Ectodermal cell (in vitro differentiated cells): Measurements from ENCODE around the gene INTS11.

Experiments
- H3K27ac ChIP-seq: 2 replicates; pipeline ENCODE4 v1.7.0; 2013; ENCODE audit warnings: mild to moderate bottlenecking, low read depth, low read length; ENCODE audit not compliant: insufficient read depth, poor library complexity, severe bottlenecking
- H3K27me3 ChIP-seq: 2 replicates; pipeline ENCODE4 v1.7.0; 2013; ENCODE audit warnings: mild to moderate bottlenecking, low read length; ENCODE audit not compliant: insufficient read depth, control insufficient read depth, poor library complexity, severe bottlenecking
- H3K36me3 ChIP-seq: one replicate; pipeline ENCODE4 v1.7.0; 2013; ENCODE audit warnings: low read length; ENCODE audit not compliant: control insufficient read depth, insufficient read depth
- H3K4me1 ChIP-seq: one replicate; pipeline ENCODE4 v1.7.0; 2013; ENCODE audit warnings: low read length; ENCODE audit not compliant: control insufficient read depth, insufficient read depth
- H3K4me3 ChIP-seq: 2 replicates; pipeline ENCODE4 v1.7.0; 2013; ENCODE audit warnings: low read depth, low read length, control low read depth; ENCODE audit not compliant: insufficient read depth
- H3K9me3 ChIP-seq: 2 replicates; pipeline ENCODE4 v1.7.0; 2013; ENCODE audit warnings: mild to moderate bottlenecking, low read length, moderate library complexity; ENCODE audit not compliant: control insufficient read depth
- WGBS, 2 experiments: methylation state at CpG; one replicate each; pipeline ENCODE4 v1.1.7; 2013; ENCODE audit warnings: missing lambda C conversion rate in 2 of 2; 5-methylcytosine and 5-hydroxymethylcytosine counted together

The INTS11 gene

DNA sequence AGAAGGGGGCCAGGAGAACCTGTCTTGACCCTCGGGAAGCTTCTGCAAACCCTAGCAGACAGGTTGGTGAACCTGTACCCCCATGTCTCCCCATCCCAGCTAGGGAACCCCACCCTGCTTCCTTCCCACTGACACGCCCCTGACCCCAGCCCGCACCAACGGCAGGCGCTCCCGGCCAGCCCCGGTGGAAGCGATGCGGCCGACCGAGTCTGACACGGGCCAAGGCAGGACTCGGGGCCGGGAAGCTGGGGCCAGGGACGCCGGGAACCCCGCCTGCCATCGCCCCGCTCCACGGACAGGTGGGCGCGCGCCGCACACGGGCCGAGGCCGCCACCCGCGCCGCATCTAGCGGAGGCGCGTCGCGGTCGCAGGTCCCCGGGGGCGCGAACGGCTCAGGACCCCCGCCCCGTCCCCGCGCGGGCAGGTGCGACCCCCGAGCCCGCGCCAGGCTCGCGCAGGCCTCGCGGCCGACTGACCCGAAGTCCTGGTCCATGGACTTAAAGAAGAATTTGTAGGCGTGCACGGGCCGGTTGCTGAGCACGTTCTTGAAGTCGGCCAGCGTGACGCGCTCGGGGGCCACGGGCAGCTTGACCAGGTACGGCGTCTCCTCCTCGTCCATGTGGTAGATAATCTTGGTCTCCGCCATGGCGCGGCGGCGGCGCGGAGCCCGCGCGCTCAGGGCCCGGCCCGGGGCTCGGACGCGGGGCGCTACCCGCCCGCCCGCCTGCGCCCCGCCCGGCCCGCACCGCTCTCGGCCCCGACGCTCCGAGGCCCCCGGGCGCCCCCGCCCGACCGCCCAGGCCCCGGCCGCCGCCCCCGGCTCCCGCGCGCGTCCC, 24.2 kb upstream of the INTS11 start:
- Histone ChIP-seq H3K36me3 (no peaks in the 10 kb centered on the region), H3K9me3 (no peaks in the 10 kb centered on the region), H3K4me3 (peak overlapping the region; percentile 68), H3K27ac (no peak overlapping the region), H3K4me1 (peaks cover 26% of the 10 kb centered on the region), H3K27me3 (no peaks in the 10 kb centered on the region)
- 1% methylated on average over 109 of the region's 109 CpGs for WGBS, 2 experiments

DNA sequence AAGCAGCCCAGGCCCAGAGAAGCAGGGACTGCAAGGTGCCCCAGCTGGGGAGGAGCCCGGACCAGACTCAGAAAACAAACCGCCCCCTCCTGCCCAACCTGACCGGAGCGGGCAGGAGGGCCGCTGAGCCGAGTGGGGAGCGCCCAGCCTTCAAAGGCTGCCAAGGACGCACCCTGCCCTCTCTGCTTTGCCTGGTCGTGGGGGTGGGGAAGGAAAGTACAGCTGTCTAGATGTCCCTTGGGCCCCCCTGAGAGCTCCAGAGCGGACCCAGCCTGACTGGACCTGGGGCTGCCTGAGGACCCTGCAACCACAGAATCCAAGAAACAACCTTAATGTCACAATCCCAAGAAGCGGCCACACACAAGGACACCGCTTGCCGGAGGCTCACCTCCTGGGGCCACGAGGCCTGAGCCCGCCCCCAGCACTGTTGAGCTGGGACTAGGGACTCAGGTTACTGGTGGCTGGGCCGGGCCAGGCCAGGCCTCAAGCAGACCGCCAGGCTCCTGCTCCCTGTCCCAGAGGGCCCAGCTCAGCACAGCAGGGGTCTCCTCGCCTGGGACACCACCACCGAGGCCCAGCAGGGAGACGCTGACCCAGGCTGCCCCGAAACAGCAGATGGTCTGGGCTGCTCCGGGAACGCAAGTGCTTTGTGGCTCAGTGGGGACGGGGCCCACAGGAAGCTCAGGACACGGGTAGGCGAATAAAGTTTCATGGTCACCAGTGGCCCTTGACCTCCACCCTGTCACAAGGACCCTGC, 23.4 kb upstream of the INTS11 start:
- Histone ChIP-seq H3K36me3 (no peaks in the 10 kb centered on the region), H3K27me3 (no peaks in the 10 kb centered on the region), H3K27ac (no peak overlapping the region), H3K4me1 (peaks cover 21% of the 10 kb centered on the region), H3K9me3 (no peaks in the 10 kb centered on the region), H3K4me3 (peak overlapping the region; percentile 68)
- WGBS, 2 experiments, result 11 to 17% methylated on average over 26 of the region's 26 CpGs

DNA sequence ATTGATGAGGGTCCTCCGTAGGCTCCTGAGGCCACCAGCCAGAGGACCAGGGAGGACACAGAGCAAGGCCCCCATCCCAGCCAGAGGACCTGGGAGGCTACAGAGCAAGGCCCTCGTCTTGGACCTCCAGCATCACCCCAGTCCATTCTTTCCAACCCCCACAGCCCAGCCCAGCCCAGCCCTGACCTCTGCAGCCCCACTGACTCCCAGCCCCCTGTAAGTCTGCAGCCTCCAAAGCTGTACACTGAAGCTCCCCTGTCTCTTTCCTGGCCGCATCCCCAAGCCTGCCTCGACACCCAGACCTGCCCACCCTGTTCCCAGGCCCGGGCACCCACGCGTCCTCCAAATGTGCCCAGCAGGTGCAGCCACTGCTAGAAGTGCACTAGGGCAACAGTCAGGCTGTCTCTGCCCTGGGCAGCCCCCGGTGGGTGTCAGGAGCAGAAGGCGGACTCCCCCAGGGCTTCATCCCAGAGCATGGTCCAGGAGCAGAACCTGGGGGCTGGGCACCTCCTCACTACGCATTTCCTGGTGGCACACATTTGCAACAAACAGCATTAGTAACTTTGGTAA, 22.7 kb upstream of the INTS11 start:
- H3K9me3 ChIP-seq, result no peaks in the 10 kb centered on the region
- H3K27ac ChIP-seq, result no peak overlapping the region
- H3K36me3 ChIP-seq, result no peaks in the 10 kb centered on the region
- 94% methylated on average over 10 of the region's 10 CpGs for WGBS, 2 experiments
- no peaks in the 10 kb centered on the region for H3K27me3 ChIP-seq
- peak overlapping the region; percentile 68 for H3K4me3 ChIP-seq
- H3K4me1 ChIP-seq, result peaks cover 14% of the 10 kb centered on the region

DNA sequence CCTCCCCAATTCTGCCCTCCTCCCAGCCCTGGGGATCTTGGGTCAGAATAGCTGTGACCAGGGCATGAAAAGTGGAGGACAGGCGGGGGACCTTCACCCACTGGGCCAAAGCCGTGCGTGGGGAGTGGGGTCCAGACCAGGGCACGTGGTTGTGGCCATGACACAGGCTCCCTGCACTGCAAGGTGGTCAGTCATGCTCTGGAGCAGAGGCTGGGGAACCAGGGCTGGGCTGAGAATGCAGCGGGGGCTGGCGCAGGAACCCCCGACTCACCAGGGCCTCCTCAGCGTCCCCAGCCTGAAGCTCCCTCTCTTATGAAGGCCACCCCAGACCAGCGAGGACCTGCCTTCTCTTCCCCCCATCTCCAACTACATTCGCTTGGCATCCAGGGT, 22.0 kb upstream of the INTS11 start:
- Histone ChIP-seq H3K27me3 (no peaks in the 10 kb centered on the region), H3K27ac (no peak overlapping the region), H3K4me3 (no peak overlapping the region), H3K4me1 (peaks cover 8% of the 10 kb centered on the region), H3K9me3 (no peaks in the 10 kb centered on the region), H3K36me3 (peaks cover 3% of the 10 kb centered on the region)
- WGBS, 2 experiments, result 92 to 96% methylated on average over 10 of the region's 10 CpGs

DNA sequence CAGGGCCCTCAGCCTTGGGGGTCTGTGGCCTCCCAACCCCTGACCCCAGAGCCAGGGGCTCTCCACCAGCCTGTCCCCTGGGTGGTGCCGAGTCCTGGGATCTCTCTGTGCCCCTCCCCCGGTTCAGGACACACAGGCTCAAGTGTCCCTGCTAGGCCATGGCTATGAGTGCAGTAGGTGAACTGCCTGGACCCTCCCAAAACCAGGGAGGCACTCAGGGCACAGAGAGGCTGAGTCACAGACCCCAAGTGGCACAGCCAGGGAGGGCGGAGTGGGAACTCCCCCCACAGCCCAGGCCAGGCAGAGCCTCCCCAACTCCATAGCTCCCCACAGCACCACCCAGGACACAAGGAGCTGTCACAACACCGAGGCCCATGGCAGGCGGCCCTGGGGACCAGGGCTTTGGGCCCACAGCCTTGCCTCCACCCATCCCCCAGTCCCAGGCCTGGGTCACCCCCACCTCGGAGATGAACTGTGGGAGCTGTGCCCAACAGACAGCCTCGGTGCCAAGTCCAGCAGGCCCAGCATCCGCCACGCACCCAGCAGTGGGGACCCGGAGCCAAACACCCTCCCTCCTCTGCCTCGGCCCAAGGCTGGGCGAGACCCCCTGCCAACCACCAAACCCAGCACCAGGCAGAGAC, 21.5 kb upstream of the INTS11 start:
- H3K36me3 ChIP-seq, result peaks cover 8% of the 10 kb centered on the region
- peaks cover 7% of the 10 kb centered on the region for H3K4me1 ChIP-seq
- H3K27me3 ChIP-seq, result no peaks in the 10 kb centered on the region
- 92 to 95% methylated on average over 12 of the region's 12 CpGs for WGBS, 2 experiments
- no peak overlapping the region for H3K27ac ChIP-seq
- no peak overlapping the region for H3K4me3 ChIP-seq
- H3K9me3 ChIP-seq, result no peaks in the 10 kb centered on the region

DNA sequence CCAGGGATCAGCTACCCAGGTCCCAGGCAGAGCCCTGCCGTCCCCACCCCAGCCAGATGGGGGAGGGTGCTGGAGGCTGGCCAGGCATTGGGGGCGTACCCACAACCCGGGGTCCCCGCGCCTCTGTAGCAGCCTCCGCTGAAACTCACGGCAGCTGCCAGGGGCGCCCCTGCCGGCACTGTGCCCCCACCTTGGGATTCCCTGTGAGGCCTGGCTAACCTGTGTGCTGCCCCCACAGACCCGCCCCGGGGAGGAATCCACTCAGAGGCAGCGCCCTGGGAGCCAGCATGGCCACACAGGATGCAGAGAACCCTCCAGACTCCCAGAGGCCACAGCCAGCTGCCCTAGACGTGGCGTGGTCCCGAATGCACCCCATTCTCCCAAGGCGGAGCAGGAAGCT, 20.9 kb upstream of the INTS11 start:
- H3K36me3 ChIP-seq, result peaks cover 10% of the 10 kb centered on the region
- no peaks in the 10 kb centered on the region for H3K27me3 ChIP-seq
- H3K4me1 ChIP-seq, result peaks cover 7% of the 10 kb centered on the region
- H3K4me3 ChIP-seq, result no peak overlapping the region
- H3K27ac ChIP-seq, result no peak overlapping the region
- WGBS, 2 experiments, result 93 to 96% methylated on average over 16 of the region's 16 CpGs
- H3K9me3 ChIP-seq, result no peaks in the 10 kb centered on the region

DNA sequence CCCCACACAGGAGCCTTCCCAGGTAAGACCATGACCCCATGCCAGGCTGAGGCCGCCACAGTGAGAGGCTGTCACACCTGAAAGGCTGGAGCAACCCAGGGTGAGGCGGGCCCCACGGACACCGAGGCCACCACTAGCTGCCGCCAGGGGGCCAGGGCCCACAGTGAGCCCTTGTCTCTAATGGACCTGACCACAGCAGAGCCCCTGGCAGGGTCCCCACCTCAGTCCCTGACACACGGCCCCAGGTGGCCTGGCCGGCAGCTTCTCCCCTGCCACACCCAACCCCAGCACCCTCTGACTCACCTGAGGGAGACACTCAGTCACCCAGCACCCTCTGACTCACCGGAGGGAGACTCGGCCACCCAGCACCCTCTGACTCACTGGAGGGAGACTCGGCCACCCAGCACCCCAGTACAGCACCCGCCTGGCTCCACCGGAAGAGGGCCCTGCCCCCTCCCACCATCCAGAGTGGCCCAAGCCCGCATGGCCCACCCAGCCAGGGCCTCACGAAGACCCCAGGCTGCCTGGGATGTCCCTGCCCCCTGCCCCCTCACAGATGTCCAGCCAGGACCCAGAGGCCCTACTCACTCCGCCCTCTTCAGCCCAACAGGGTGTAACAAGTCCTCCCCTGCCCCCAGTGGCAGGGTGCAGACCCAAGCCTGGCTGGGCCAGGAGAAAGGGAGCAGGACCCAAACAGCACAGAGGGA, 20.3 kb upstream of the INTS11 start:
- H3K27ac ChIP-seq, result no peak overlapping the region
- no peaks in the 10 kb centered on the region for H3K27me3 ChIP-seq
- H3K4me1 ChIP-seq, result peaks cover 7% of the 10 kb centered on the region
- WGBS, 2 experiments, result 87 to 88% methylated on average over 15 of the region's 15 CpGs
- H3K9me3 ChIP-seq, result no peaks in the 10 kb centered on the region
- H3K4me3 ChIP-seq, result no peak overlapping the region
- peaks cover 10% of the 10 kb centered on the region for H3K36me3 ChIP-seq

DNA sequence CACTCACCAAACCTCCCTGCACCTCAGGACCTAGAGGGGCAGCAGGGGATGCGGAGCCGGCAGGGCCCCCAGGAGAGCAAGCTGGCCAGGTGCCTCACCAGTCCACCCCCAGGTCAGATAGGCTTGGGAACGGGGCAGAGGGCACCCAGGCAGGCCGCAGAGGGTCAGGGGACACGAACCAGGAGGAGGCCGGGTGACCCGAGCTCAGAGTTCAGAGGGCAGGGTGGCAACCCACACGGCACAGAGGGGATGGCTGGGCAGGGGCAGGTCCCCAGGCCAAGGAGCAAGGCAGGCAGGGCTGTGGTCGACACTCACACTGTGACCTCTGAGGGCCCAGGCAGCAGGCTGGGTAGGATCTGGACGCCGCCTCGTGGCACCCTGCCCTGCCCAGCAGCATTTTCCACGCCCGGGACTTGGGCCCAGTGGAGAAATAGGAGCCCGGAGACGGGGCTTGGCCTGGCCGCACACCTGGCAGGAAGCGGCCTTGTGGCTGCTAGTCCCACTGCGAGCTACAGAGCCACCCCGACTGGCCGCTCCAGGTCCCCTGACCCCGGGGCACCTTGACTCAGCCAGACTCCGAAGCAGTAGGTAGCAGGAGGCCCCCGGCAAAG, 19.5 kb upstream of the INTS11 start:
- WGBS, 2 experiments, result 95% methylated on average over 24 of the region's 24 CpGs

DNA sequence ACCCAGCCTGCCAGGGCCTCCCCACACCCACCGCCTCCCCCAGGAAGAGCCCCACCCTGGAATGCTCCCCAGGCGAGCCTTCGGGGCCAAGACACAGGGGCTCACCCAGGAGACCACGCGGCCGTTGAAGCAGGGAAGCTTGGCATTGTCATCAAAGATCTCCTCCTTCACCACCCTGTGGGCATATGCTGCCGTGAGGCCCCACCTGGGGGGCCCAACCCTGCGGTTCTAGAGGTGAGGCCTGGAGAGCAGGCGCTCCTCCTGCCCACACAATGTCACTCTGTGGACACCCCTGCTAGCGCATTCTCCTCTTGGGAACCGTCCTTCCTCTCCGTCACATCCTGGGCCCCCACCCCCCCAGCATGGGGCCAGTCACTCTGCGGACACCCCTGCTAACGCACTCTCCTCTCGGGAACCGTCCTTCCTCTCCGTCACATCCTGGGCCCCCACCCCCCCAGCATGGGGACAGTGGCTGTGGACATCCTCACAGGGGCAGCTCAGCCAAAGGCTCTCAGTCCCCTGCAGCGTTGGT, 18.2 kb upstream of the INTS11 start:
- H3K36me3 ChIP-seq, result peaks cover 10% of the 10 kb centered on the region
- no peak overlapping the region for H3K27ac ChIP-seq
- 93 to 94% methylated on average over 18 of the region's 18 CpGs for WGBS, 2 experiments
- H3K9me3 ChIP-seq, result no peaks in the 10 kb centered on the region
- H3K4me3 ChIP-seq, result no peak overlapping the region
- no peaks in the 10 kb centered on the region for H3K4me1 ChIP-seq
- no peaks in the 10 kb centered on the region for H3K27me3 ChIP-seq

More for the DNA sequence above, 19.5 kb upstream of the INTS11 start:
- Histone ChIP-seq H3K4me1 (peaks cover 7% of the 10 kb centered on the region), H3K9me3 (no peaks in the 10 kb centered on the region), H3K27ac (no peak overlapping the region), H3K36me3 (peaks cover 10% of the 10 kb centered on the region), H3K27me3 (no peaks in the 10 kb centered on the region), H3K4me3 (no peak overlapping the region)
